ENCODE results near the gene ELP4. TPM values are rescaled to one million over a fixed set of nuclear protein-coding genes. Genes with fewer than 3 reads are reported as not detected.
A peak's percentile ranks its signal among the peaks of the same experiment; 100 is the strongest.

Gene ELP4
- total and polyA plus RNA-seq, 2 experiments from 2014 or later = 28.2 to 38.3 TPM

DNA sequence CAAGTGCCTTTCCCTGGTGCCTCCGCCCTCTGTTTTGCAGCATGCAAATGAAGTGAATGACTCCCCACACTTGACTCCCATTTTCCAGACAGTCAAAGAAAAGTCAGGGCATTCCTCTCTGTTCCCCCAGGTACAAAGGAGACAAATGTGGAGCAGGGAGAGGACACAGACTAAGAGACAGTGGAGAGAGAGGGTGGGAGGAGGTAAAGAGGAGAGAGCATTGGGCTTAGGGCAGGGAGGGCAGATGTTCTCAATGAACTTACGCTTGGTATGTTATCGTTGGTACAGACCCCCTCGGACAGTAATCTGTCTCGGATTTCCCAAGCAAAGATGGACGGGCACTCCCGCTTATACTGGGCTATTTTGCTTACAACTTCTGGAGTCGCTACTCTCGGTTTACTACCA is 291.7 kb downstream of the ELP4 start:
- no peak overlapping the region for H3K4me3 Mint-ChIP-seq

DNA sequence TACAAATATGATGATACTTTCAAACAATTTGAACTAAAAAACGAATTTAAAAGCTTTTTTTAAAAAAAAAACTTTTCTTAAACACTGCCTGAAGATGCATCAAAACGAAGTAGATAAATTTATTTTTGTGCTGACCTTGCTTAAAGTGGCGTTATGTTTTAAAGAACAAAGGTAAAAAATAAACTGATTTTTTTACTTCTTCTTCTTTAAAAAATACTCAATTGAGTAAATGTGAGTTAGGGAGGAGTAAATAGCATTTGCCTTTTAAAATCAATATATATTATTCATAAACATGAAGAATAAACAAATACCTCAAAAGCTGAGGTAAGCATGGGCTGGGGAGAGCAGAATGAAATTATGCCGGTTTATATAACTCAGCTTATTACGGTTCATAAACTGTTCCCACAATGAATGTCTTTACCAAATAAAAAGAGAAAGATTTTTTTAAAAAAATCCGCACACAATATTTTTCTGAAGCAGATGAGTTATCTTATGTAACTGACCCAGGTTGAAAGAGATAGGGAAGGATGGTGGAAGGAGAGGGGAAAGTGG is 292.5 kb downstream of the ELP4 start:
- Mint-ChIP-seq H3K4me3 (peak overlapping the region; percentile 33; the same call in 1 of the 3 replicates), H3K4me1 (peaks cover 53% of the 10 kb centered on the region), H3K36me3 (ENCODE audit: low read depth) (no peaks in the 10 kb centered on the region; the same call in 2 of the 3 replicates), H3K27ac (no peak overlapping the region), H3K27me3 (ENCODE audit: insufficient read depth, low read depth, poor library complexity) (peaks cover 99% of the 10 kb centered on the region), H3K9me3 (peaks cover 7% of the 10 kb centered on the region; the same call in 2 of the 3 replicates)
- H4K20me1 ChIP-seq (replicated peaks; ENCODE audit: insufficient read depth) = peaks cover 26% of the 10 kb centered on the region
- no peak overlapping the region for H2AFZ ChIP-seq
- H3K27me3 ChIP-seq (ENCODE audit: insufficient read depth) = peaks cover 100% of the 10 kb centered on the region
- H3K4me2 ChIP-seq = no peak overlapping the region
- H3K36me3 ChIP-seq (ENCODE audit: insufficient read depth) = no peaks in the 10 kb centered on the region
- peaks cover 62% of the 10 kb centered on the region for H3K4me1 ChIP-seq (ENCODE audit: insufficient read depth)
- no peak overlapping the region for H3K4me3 ChIP-seq
- ATAC-seq (no peak), DNase-seq (ENCODE audit: low spot score) (no peak)
- no peaks in the 10 kb centered on the region for H3K79me2 ChIP-seq (replicated peaks; ENCODE audit: insufficient read depth)
- no peaks in the 10 kb centered on the region for H3K9me2 ChIP-seq (ENCODE audit: insufficient read depth)
- H3F3A ChIP-seq (replicated peaks; ENCODE audit: low read depth) = peaks cover 50% of the 10 kb centered on the region
- H3K27ac ChIP-seq (ENCODE audit: low read depth) = no peak overlapping the region
- TF ChIP-seq EZH2 (IDR thresholded peaks at IDR 0.05; ENCODE audit: low read depth, unreplicated experiment) (peak; percentile 88), ZNF462 (CRISPR knock-in tag; IDR thresholded peaks at IDR 0.05) (no peak)

More for the DNA sequence above, 291.7 kb downstream of the ELP4 start:
- peaks cover 43% of the 10 kb centered on the region for H3F3A ChIP-seq (replicated peaks; ENCODE audit: low read depth)
- peaks cover 100% of the 10 kb centered on the region for H3K27me3 ChIP-seq (ENCODE audit: insufficient read depth)
- peaks cover 62% of the 10 kb centered on the region for H3K4me1 ChIP-seq (ENCODE audit: insufficient read depth)
- no peaks in the 10 kb centered on the region; the same call in 2 of the 3 replicates for H3K36me3 Mint-ChIP-seq (ENCODE audit: low read depth)
- H3K4me2 ChIP-seq = peak overlapping the region; percentile 49
- peaks cover 19% of the 10 kb centered on the region for H4K20me1 ChIP-seq (replicated peaks; ENCODE audit: insufficient read depth)
- no peaks in the 10 kb centered on the region for H3K36me3 ChIP-seq (ENCODE audit: insufficient read depth)
- peaks cover 7% of the 10 kb centered on the region; the same call in 2 of the 3 replicates for H3K9me3 Mint-ChIP-seq
- ATAC-seq (no peak), DNase-seq (ENCODE audit: low spot score) (peak; percentile 31)
- peaks cover 99% of the 10 kb centered on the region for H3K27me3 Mint-ChIP-seq (ENCODE audit: insufficient read depth, low read depth, poor library complexity)
- no peak overlapping the region for H3K27ac Mint-ChIP-seq
- peaks cover 52% of the 10 kb centered on the region for H3K4me1 Mint-ChIP-seq
- TF ChIP-seq EZH2 (IDR thresholded peaks at IDR 0.05; ENCODE audit: low read depth, unreplicated experiment) (peak; percentile 74), CREB1 (CRISPR knock-in tag; IDR thresholded peaks at IDR 0.05; ENCODE audit: low read depth) (no peak), CTCF (conservative IDR thresholded peaks at IDR 0.05; ENCODE audit: low read depth in 2 of 2) (no peak), STAT1 (IDR thresholded peaks at IDR 0.05; ENCODE audit: unreplicated experiment) (no peak)
- H3K27ac ChIP-seq (ENCODE audit: low read depth) = no peak overlapping the region
- H3K9me2 ChIP-seq (ENCODE audit: insufficient read depth) = no peaks in the 10 kb centered on the region
- H2AFZ ChIP-seq = no peak overlapping the region
- 0 out of 2 replicates have a peak overlapping the region, but pooled peaks have one; percentile 60 for H3K4me3 ChIP-seq
- H3K79me2 ChIP-seq (replicated peaks; ENCODE audit: insufficient read depth) = no peaks in the 10 kb centered on the region
